H4 (cell line): Measurements from ENCODE around the gene SLC10A2. TPM values are rescaled to one million over a fixed set of nuclear protein-coding genes. Genes with fewer than 3 reads are reported as not detected.

Experiments
- DNase-seq: peaks from one replicate; pipeline ENCODE4 v3.0.0-alpha.2; 2015; ENCODE audit warnings: low spot score
- total RNA-seq: library from RNA; depleted of rRNA; stranded (reverse); fragments of >200 nt; shearing (Covaris generic); gene quantifications from 2 replicates; pipeline ENCODE4 v1.2.3, GENCODE V29; 2014

Gene SLC10A2
- total RNA-seq, 1 experiment from 2014 or later: not detected

DNA sequence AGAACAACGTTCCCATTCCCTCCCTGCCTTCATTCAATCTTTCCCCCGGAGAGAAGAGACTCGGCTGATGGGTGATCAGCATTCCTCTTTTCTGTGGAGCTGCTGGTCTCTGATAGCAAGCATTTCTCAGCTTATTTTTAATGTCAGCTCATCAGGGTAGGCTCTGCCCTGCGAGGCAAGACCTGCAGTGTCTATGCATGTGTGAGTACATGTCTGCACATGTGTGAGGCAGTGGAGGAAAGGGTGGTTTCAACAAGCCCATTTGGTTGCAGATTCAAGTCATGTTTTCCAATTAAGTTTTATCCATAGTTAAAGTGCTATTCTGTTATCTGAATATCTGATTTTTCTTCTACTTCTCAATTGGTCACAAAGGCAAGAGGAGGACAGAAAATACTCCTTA is 19.5 kb downstream of the SLC10A2 start:
- DNase-seq: no peak

DNA sequence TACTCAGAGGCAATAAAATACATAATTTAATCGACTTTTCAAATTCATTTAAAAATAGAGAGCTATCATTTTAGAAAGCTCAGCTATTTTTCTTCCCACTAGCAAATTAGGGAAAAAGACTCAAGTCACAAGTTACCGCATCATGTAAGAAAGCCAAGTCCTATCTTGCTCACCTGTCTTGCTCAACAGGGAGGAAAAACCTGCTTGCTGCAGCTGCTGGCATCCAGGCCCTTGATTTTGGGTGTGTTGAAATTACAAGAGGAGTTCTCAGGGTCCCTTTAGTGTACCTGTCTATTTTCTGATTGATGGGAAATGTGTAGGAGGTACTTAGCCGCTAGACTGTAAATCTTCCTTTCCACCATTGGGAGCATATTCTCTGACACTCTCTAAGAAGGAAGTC is 22.2 kb downstream of the SLC10A2 start:
- no peak for DNase-seq

DNA sequence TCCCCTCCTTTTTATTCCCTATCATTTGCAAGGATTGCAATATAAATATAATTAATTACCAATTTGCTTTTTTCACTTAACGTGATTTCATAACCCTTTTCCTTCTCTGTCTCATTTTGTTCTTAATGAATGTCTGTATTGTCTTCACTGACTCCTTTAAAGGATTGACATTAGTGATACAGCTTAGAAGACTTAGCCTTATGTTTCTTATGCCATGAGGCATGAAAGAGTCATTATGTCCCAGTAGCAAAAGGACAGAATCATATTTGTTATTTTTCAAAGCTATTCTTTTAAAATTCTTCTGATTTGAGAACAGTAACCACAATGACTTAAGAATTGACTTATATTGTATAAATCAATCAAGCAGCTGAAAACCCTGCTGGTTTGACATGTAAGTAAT is 26.2 kb downstream of the SLC10A2 start:
- DNase-seq: no peak

DNA sequence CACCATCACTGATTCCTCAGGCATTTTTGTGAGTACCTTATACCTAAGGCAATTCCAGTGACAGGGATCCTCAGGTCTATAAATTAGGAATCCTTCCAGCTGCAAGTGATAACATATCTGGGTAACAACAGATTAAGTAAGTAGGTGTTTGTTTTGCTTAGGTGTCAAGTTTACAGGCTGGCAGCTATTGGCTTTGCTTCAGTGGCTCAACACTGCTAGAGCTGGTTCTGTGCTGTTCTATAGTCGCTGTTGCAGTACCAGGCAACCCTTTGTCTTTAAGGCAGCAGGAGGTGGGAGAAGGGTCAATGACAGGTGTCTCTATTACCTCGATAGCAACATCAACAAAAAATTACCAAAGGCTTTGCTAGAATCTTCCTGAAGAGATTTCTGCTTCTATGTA is 27.0 kb downstream of the SLC10A2 start:
- DNase-seq: no peak

- DNase-seq: no peak
Measured at GRCh38 chr13:103036268-103036667, 29.9 kb downstream of the SLC10A2 start.

DNA sequence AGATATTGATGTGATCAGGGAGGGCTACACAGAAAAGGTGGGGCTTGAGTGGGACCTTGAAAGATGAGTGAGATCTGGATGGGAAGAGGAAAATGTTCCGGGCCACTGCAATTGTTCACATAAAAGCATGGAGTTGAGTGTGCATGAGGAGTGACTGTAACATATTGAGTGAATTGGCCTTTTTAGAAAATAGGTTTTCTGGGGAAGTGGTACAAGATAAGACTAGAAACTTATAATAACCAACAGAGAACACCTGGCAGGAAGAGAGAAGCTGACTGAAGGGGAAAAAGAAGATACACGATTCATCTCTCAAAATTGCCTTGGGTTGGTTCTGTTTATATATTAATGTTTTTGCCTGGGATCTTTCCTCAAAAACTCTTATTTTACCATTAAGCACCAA is 32.2 kb downstream of the SLC10A2 start:
- no peak for DNase-seq

DNA sequence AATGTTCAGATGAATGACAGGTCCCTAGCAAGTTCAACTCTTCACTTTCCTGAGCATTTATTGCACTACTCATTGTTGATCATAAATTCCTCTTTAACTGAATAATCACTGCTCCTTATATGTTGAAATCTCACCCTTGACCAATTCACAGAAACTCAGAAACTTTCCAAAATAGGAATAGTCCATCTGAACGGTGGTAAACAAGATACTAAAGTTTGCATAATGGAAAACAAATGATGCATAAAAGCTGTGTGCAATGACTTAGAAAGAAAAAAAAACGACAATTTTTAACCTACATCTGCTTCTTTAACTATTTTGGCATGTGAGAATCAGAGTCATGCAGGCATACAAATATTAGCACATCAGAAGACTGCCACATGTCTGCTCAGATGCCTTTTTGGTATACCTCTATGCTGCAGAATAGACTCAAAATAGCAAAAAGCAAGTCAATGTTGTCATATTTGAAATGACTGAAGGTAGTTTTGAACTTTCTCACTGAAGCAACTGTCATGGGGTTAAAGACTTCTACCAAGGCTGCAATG is 34.8 kb downstream of the SLC10A2 start:
- no peak for DNase-seq

DNA sequence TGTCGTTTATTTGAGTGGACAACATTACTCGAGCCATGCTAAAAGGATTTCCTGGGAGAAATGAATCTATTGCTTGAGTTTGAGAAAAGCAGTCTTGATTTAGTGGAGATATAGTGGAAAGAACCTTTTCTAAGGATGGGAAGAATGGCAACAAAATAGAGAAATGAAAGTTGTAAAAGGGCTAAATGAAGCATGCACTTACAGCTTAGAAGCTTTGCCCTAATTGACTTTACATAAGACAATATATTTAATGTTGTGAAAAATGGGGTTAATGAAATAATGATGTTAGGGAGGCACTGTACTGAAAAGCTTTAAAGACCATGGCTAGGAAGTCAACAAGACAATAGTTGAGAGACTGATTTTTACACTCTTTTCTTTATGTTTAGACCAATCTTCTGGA is 35.4 kb downstream of the SLC10A2 start:
- no peak for DNase-seq

GRCh38 chr13:103029798-103030197 is 36.4 kb downstream of the SLC10A2 start:
- no peak for DNase-seq

GRCh38 chr13:103022336-103022735 is 43.9 kb downstream of the SLC10A2 start:
- DNase-seq: no peak

- DNase-seq: no peak
Measured at GRCh38 chr13:103018556-103018955, 47.7 kb downstream of the SLC10A2 start.

- no peak for DNase-seq
Measured at GRCh38 chr13:103012646-103013045, 53.6 kb downstream of the SLC10A2 start.

DNA sequence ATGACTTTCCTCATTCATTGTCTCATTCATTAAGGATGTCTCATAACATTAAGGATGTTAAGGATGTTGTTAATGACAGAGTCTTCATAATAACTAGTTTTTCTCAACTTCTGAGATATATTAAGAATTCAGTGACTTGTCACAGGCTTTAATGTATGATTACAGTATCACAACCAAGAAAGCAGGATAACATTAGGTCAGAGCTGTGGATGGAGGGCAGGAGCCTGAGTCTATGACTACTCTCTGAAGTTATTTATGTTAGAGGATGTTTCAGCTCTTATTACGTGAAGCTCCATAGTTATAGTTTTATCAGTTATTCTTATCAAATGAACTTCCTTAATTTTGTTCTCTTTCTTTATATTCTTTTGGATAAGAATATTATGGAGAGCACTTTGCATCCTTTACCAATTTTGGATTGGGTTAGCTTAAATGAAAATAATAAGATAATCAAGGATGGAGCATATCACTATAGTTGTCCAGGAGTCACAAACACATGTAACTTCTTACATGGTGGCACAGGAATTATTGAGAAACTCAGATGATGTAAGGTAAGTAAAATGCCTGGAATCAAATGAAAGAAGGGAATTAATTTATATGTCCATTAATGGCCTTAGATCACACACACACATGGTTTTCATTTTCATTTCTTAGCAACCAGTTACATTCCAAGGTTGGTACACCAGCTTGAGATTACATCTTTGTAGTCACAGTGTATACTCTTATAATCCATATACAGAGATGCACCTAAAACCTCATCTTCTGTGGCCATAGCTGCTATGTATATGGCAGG is 57.0 kb downstream of the SLC10A2 start:
- no peak for DNase-seq

DNA sequence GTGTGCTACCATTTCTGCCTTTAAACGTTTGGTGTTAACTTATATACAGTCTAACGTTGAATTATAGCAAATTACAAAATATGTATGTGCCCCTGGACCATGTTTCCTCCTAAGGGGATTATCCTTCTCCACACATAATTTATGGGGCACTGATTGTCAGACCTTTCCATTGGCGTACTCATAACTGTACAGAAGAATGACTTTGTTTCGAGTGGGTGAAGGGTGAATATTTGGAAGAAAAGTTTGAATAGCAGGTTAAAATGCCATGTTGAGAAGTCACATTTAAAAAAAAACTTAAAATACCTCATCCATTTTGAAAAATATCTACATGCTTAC is 58.8 kb downstream of the SLC10A2 start:
- DNase-seq: no peak

- no peak for DNase-seq
Measured at GRCh38 chr13:103006641-103007426, 59.4 kb downstream of the SLC10A2 start.

- DNase-seq: no peak
Measured at GRCh38 chr13:103004661-103005345, 61.4 kb downstream of the SLC10A2 start.

DNA sequence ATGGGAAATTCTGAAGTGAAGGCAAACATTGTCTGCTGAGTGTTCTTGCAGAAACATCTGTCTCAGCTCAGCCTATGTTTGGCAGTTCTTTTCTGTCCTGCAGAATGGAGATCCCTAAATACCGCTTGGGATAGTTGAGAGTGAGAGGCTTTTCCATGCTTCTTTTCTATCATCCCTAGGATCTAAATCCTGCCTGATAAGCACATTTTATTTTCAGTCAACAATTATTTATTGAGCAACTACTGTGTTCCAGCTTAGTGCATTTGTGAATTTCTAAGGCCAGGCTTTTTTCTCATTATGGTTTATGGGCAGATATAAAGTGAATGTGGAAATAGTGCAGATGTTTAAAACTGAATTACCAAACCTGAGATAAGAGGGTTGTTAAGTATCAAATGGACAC is 62.6 kb downstream of the SLC10A2 start:
- no peak for DNase-seq

DNA sequence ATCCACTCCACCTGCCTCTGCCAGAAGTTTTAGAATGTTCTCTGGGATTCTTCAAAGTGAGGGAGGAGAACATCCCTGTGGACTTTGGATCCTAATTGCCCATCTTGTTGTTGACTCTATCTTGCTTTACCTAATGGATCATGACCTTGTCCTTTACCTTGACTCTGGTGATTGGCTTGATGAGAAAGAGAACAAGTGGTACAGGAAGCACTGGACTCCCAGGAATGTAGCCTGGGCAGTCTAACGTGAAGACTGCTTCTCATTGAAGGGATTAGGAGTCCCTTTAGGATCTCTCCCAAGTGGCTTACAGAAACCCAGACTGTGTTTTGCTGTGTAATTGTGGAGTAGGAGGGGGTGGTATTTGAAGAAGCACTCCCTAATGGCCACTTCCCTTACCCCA is 63.9 kb downstream of the SLC10A2 start:
- no peak for DNase-seq

- no peak for DNase-seq
Measured at GRCh38 chr13:103000157-103000556, 66.1 kb downstream of the SLC10A2 start.

GRCh38 chr13:102999499-102999898 is 66.7 kb downstream of the SLC10A2 start:
- no peak for DNase-seq
